ENCODE measurements around the gene ARSK. TPM values are rescaled to one million over a fixed set of nuclear protein-coding genes. Genes with fewer than 3 reads are reported as not detected.

The ARSK gene
- total RNA-seq, 1 donor from 2014 or later: 10.7 TPM

DNA sequence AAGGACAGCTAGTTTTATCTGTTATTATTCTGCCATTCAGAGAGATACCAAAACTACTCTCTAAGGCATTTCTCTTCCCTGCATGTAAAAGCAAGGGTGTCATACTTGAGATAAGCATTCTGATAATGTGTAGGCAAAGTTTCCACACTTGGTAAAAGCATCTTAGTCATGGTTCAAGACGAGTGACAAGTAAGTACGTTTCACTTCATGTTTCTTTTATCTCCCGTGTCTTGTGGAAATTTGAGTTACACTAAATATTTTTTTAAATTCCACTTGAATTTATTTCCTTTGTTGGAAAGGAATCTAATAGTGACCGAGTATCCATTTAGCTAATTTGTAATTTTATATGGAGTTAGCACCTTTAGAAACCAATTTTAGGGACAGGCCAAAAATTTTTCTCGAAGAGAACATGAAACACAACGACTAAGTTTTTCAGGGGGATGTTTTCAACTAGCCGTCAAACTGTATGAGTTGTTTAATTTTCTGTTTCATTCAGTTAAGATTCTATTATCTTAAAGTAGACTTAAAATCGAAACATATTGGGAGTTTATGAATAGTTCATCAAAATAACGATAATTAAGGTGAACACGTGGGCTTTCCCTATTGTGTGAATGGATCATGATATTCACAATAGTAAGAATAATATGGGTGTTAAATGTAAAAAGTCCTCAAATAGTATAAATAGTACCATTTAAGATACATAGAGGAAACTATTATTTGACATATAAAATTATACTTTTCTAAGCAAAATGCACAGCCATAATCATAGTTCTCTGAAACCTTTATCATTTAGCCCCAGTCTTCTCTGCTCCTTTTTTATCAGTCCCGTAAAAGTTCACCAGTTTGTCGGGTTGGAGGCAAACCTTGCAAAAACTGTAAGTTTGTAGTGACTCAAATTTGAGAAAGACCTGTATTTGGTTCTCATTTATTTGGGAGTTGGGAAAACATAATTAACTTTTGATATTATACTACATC is 93.3 kb downstream of the ARSK start:
- no peak for TF ChIP-seq CTCF (IDR thresholded peaks at IDR 0.05)
- Mint-ChIP-seq H3K4me3 (ENCODE audit: unreplicated experiment) (no peak overlapping the region), H3K4me1 (ENCODE audit: unreplicated experiment) (peaks cover 19% of the 10 kb centered on the region), H3K9me3 (ENCODE audit: unreplicated experiment) (no peaks in the 10 kb centered on the region), H3K27me3 (ENCODE audit: unreplicated experiment) (no peaks in the 10 kb centered on the region), H3K36me3 (ENCODE audit: unreplicated experiment) (peaks cover 2% of the 10 kb centered on the region), H3K27ac (ENCODE audit: unreplicated experiment) (no peak overlapping the region)
- no peak for DNase-seq (ENCODE audit: extremely low spot score, unreplicated experiment)

- Mint-ChIP-seq H3K4me3 (ENCODE audit: unreplicated experiment) (no peak overlapping the region), H3K4me1 (ENCODE audit: unreplicated experiment) (peaks cover 19% of the 10 kb centered on the region), H3K27ac (ENCODE audit: unreplicated experiment) (no peak overlapping the region), H3K36me3 (ENCODE audit: unreplicated experiment) (peaks cover 2% of the 10 kb centered on the region), H3K27me3 (ENCODE audit: unreplicated experiment) (no peaks in the 10 kb centered on the region), H3K9me3 (ENCODE audit: unreplicated experiment) (no peaks in the 10 kb centered on the region)
- no peak for DNase-seq (ENCODE audit: extremely low spot score, unreplicated experiment)
- TF ChIP-seq CTCF (IDR thresholded peaks at IDR 0.05): no peak
These were observed 94.4 kb downstream of the ARSK start for GRCh38 chr5:95649274-95649673.

DNA sequence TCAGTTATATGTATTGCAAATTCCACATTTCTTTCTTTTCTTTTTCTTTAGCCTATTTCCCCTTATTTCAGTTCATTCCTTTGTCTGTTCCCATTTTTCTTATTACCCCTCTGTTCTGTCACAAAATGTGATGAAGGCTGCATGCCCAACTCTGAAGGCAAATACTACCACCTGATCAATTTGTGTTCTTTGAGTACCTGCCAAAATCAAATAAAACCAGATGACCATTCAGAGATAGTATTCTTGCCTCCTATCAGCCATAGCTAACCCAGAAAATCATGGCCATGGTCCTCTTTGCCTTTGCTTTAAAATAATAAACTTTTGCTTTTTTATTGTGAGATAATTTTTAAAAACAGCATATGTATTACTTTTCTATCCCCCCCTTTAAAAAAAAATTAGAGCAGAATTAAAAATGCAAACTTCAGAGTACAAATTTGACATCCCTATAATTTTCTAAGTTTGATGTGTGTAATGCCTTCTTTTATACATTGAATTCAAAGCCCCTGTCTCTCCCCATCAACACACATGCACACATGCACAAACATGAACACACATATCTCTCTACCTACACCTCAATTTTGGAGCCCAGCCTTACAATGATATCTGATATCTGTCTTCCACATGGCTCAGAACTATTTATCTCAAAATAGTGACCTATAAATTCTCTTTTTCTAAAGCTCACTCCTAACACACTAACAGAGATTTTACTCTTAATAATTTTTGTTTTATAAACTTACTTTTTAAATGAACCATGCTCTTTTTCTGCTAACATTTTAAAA is 95.1 kb downstream of the ARSK start:
- no peaks in the 10 kb centered on the region for H3K27me3 Mint-ChIP-seq (ENCODE audit: unreplicated experiment)
- H3K9me3 Mint-ChIP-seq (ENCODE audit: unreplicated experiment): no peaks in the 10 kb centered on the region
- peaks cover 2% of the 10 kb centered on the region for H3K36me3 Mint-ChIP-seq (ENCODE audit: unreplicated experiment)
- no peak for TF ChIP-seq CTCF (IDR thresholded peaks at IDR 0.05)
- no peak overlapping the region for H3K27ac Mint-ChIP-seq (ENCODE audit: unreplicated experiment)
- peaks cover 19% of the 10 kb centered on the region for H3K4me1 Mint-ChIP-seq (ENCODE audit: unreplicated experiment)
- no peak for DNase-seq (ENCODE audit: extremely low spot score, unreplicated experiment)
- H3K4me3 Mint-ChIP-seq (ENCODE audit: unreplicated experiment): no peak overlapping the region

- DNase-seq (ENCODE audit: extremely low spot score, unreplicated experiment): no peak
- Mint-ChIP-seq H3K9me3 (ENCODE audit: unreplicated experiment) (no peaks in the 10 kb centered on the region), H3K27me3 (ENCODE audit: unreplicated experiment) (no peaks in the 10 kb centered on the region), H3K27ac (ENCODE audit: unreplicated experiment) (no peak overlapping the region), H3K36me3 (ENCODE audit: unreplicated experiment) (peaks cover 4% of the 10 kb centered on the region), H3K4me3 (ENCODE audit: unreplicated experiment) (no peak overlapping the region), H3K4me1 (ENCODE audit: unreplicated experiment) (peaks cover 11% of the 10 kb centered on the region)
- no peak for TF ChIP-seq CTCF (IDR thresholded peaks at IDR 0.05)
These were observed 97.9 kb downstream of the ARSK start for GRCh38 chr5:95652849-95653248.

GRCh38 chr5:95654196-95654595 is 99.3 kb downstream of the ARSK start:
- Mint-ChIP-seq H3K27ac (ENCODE audit: unreplicated experiment) (no peak overlapping the region), H3K4me1 (ENCODE audit: unreplicated experiment) (peaks cover 7% of the 10 kb centered on the region)

More at GRCh38 chr5:95654196-95654595, 99.3 kb downstream of the ARSK start:
- no peaks in the 10 kb centered on the region for H3K9me3 Mint-ChIP-seq (ENCODE audit: unreplicated experiment)
- H3K4me3 Mint-ChIP-seq (ENCODE audit: unreplicated experiment): no peak overlapping the region
- H3K27me3 Mint-ChIP-seq (ENCODE audit: unreplicated experiment): no peaks in the 10 kb centered on the region
- no peak for DNase-seq (ENCODE audit: extremely low spot score, unreplicated experiment)
- no peak for TF ChIP-seq CTCF (IDR thresholded peaks at IDR 0.05)
- peaks cover 4% of the 10 kb centered on the region for H3K36me3 Mint-ChIP-seq (ENCODE audit: unreplicated experiment)

Measured in osteocyte (in vitro differentiated cells).